ENCODE measurements around the gene LRP5.
"Not testable (repeated sequence)": the region's sequence is repeated elsewhere in the genome, so short reads cannot be mapped to it uniquely, and the experiment has no call there.

GRCh38 chr11:68447914-68448313 lies 135.5 kb downstream of the LRP5 start:
- TF ChIP-seq, protein P1, sequence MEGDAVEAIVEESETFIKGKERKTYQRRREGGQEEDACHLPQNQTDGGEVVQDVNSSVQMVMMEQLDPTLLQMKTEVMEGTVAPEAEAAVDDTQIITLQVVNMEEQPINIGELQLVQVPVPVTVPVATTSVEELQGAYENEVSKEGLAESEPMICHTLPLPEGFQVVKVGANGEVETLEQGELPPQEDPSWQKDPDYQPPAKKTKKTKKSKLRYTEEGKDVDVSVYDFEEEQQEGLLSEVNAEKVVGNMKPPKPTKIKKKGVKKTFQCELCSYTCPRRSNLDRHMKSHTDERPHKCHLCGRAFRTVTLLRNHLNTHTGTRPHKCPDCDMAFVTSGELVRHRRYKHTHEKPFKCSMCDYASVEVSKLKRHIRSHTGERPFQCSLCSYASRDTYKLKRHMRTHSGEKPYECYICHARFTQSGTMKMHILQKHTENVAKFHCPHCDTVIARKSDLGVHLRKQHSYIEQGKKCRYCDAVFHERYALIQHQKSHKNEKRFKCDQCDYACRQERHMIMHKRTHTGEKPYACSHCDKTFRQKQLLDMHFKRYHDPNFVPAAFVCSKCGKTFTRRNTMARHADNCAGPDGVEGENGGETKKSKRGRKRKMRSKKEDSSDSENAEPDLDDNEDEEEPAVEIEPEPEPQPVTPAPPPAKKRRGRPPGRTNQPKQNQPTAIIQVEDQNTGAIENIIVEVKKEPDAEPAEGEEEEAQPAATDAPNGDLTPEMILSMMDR (IDR thresholded peaks at IDR 0.05) = not testable (repeated sequence)
- not testable (repeated sequence) for TF ChIP-seq POLR2A (IDR thresholded peaks at IDR 0.05)

All from ovary (tissue), 3 donors.